Endothelial cell of hepatic sinusoid (primary cell): ENCODE measurements around the gene GNB1.

Experiments
- in situ Hi-C: cut with HindIII; loops from 2 replicates; pipeline ENCODE4 v1.10.0; 2017; ENCODE audit warnings: low sequenced_read_pairs

Gene GNB1

DNA sequence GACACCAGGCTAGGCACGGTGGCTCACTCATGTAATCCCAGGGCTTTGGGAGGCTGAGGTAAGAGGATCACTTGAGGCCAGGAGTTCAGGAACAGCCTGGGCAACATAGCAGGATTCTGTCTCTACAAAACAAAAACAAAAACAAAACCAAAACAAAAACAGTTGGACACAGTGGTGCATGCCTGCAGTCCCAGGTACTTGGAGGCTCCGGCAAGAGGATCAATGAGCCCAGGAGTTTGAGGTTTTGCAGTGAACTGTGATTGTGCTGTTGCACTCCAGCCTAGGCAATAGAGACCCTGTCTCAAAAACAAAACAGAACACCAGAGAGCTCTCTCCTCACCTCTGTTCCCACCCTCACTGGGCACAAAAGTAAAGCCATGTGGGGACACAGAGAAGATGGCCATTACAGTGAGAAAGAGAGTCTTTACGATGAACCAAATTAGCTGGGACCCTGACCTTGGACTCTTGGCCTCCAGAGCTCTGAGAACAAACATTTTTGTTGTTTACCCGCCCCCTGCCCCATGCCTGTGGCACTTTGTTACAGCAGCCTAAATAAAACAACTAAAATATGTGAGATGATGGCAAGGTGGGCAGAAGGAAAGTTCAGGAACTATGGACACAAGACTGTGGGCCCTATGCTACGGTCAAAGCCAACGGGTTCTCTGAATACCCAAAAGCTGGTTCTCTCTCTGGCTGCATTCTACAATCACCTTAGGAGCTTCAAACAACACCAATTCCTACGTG is 122.5 kb downstream of the GNB1 start:
- in situ Hi-C loops, result no loop called here

DNA sequence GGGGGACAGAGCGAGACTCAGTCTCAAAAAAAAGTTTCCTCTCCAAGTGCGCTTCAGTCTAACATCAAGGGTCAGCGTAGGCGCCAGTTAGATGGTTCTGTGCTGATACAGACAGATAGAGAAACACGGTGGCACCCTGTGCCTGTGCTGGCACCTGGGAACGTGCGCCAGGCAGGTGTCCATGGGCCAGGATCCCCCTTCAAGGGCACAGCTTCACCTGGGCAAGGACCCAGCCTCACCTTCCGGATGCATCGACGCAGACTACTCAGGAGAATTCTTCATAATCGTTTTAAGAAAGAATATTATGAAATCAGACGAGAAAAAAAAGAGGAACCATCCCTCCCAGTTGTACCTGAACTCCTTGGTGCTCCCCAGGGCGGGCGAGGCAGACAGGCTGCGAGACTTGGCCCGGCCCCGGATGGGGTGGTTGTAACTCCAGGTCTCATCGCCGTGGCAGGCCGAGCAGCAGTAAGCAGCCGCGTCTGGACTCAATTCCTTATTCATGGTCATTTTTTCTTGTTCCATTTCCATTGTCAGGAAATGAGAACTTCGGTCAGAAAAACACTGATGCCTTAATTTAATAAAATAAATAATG is 125.9 kb downstream of the GNB1 start:
- in situ Hi-C loops, result no loop called here

DNA sequence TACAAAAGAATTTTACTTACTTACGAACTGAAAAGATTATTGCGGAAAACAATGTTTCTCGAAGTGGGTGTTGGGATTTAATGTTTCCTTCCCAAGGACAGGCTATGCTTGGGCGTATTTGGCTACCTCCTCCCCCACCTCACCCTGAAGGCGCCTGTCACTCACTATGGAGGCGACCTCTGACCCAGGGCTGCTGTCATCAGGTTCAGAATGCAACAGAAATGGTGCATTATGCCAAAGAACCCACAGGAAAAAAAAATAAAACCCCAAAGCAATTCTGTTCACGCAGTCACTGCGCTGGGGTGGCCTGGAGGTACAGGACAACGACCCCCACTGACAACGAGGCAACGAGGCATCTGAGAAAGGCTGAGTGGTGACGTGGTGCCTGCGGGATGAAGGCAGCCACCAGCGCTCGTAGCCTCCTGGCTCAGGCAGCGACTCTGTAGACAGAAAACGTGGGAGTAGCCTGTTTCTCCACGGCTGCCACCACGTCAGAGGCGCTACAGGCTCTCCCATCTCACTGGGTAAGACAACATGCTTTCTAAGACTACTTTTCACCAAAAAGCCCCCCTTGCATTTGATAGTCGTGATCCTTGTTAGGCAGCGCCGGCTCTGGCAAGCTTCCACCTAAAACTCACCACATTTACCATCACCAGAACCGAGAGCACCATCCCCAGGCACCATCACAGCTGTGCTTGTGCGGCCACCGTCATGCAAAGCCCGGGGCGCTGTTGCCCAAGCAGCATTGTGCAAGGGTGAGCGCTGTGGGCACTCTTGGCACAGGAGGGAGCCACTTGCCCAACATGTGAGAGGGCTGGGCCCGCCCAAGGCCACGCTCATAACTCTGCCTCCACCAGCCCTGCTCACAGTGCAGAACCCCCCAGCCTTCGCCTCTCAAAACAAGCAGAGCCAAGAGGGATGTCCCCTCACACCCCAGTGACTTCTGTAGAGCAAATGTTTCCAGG is 126.9 kb downstream of the GNB1 start:
- in situ Hi-C loops, result no loop called here

DNA sequence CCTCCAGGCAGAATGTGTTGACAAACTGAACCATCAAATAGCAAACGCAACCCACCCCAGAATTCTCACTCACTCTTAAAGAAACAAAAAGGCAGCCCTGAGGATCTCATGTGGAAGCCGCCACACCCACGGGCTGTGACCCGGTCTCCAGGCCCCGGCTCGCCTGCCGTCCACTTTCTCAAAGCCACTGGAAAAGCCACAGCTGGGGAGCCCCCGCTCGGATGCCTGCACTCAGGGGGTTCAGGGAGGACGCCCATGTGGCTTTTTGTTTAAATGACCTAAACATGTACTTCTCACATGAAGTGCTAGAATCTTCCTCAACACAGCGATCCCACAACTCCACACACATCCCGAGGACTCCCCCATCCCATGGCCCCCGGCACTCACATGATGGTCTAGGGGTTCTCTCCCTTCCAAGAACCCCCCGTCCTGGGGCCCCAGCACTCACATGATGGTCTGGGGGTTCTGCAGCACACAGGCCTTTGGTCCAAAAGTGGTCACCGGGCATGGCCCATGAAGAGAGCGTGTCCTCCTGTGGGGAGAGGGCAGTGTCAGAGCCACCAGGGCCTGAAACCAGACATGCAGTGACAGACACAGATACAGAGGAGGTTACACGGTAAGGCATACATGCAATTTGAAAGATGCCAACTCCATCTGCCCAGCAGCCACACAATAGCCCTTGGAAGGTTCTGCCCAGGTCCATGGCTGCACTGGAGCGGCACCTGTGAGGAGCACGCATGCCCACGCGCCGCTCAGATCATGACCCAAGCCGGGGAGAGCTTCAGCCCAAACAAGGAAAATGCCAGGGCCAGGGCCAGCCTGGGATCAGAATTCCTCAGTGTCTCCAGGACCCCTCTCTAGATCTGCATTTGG is 129.1 kb downstream of the GNB1 start:
- in situ Hi-C loops, result no loop called here

DNA sequence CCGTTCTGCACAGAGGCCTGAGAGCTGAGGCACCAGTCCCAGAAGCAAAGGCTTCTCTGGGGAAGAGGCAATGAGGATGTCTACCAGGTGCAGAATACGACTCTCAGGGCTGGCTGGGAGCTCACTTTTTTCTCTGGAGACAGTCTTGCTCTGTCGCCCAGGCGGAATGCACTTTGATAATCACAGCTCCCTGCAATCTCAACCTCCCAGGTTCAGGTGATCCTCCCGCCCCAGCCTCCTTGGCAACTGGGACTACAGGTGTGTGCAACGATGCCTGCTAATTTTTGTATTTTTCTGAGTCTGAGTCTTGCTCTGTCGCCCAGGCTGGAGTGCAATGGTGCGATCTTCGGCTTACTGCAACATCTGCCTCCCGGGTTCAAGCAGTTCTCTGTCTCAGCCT is 130.2 kb downstream of the GNB1 start:
- in situ Hi-C loops, result no loop called here

DNA sequence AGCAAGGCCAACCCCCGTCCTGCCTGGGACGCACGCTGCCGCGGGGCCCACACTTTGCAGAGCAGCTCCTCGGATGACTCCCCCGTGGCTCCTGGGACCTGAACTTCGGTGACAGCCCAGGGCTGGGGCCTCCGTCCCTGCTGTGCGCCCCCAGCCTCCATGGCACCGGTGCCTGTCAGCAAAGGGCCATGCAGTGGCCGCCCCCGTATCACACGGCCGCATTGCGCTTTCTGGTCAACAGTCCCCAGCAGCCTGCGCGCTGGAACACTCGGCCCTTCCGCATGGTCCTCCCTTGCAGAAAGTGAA is 130.6 kb downstream of the GNB1 start:
- in situ Hi-C loops, result no loop called here

DNA sequence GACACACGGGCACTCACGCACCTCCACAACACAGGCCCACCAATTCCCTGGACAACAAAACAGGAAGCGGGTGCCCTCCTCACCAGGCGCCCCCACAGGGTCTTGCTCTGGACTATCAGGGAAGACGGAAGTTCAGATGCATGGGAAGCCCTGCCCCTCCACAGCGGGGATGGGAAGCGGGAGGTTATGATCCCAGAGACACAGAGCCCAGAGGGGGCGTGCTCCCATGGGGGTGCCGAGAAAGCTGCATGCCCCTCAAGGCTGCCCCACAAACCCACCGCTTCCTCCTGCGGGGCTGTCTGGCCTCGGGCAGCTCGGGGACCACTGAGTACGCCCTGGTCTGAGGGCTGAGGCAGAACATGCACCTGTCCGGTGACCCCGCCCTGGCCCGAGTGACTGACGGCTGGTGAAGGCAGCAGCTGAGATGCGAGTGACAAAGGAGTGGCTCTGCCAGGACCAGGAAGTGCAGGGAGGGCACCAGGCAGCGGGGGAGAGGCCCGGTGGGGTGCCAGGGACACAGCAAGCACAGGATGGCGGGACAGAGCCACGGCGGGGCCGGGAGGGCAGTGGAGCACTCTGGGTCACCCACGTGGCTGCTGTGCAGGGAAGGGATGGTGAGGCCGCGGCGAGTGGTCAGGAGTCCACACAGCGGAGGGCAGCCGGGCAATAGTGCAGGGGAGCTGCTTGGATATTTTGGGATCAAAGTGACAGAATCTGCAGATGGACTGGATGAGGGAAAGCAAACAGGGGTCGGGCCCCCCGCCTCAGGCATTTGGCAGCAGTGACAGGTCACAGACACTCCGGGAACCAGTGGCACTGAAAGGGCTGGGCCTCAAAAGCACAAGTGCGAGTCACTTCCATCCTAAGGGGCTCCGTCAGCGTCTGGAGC is 131.2 kb downstream of the GNB1 start:
- in situ Hi-C loops, result loop anchor here (5.0 kb wide), 2 partner anchors 63 to 128 kb away; no protein-coding TSS in a partner anchor

DNA sequence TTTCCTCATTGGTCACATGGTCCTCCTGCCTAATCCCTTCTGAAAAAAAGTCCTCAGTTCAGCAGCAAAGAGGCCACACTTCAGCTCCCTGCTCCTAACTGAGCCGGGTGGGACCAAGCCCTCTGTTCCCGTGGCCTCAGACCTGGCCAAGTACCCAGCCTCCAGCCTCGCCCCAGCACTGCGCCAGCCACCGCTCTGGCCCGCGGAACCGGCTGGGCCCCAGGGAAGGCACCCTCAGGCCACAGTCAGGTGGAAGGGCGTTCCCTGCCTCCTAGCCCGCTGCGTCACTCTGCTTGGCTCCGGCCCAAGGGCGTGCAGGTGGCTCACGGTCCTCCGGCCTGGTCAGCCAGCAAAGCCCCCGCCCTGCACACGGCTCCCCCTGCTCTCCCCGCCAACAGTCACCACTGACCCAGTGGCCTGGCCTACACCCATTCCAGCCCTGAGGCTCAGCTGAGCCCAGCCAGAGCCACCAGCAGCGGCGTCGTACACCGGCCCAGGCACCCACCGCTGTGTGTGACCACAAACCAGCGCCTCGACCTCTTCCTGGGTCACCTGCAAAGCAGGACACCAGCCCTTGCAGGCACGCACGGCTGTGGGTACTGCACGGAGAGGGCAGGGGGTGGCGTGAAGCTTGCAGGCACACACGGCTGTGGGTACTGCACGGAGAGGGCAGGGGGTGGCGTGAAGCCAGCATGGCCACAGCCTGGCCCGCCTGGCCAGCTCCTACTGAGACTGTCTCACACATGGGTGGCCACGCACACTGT is 132.0 kb downstream of the GNB1 start:
- in situ Hi-C loops, result loop anchor here (5.0 kb wide), 2 partner anchors 63 to 128 kb away; no protein-coding TSS in a partner anchor

DNA sequence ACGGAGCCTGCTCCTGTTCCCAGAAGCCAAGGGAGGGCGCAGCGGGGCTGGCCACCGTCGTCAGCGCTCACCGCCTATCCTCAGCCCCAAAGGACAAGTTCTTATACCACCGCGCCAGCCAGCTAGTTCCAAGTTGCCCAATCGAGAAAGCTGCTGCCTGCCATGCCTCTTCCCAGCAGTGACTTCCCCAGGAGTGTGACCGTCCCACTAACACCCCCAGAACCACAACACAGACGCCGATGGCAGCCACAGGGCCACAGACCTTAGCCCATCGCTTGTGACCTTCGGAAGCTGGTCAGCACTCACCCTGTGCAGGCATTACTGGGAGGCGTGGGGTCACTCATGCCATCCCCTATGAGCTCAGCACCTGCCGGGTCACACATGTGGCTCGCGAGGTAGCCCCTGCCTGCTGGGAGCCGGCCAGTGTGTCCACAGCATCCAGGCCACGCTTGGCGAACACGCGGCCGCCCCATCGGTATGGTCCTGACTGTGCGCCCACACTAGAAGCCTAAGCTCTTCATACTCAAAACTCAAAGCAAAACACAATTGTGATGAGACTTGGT is 132.7 kb downstream of the GNB1 start:
- in situ Hi-C loops, result loop anchor here (5.0 kb wide), 2 partner anchors 64 to 129 kb away; no protein-coding TSS in a partner anchor

DNA sequence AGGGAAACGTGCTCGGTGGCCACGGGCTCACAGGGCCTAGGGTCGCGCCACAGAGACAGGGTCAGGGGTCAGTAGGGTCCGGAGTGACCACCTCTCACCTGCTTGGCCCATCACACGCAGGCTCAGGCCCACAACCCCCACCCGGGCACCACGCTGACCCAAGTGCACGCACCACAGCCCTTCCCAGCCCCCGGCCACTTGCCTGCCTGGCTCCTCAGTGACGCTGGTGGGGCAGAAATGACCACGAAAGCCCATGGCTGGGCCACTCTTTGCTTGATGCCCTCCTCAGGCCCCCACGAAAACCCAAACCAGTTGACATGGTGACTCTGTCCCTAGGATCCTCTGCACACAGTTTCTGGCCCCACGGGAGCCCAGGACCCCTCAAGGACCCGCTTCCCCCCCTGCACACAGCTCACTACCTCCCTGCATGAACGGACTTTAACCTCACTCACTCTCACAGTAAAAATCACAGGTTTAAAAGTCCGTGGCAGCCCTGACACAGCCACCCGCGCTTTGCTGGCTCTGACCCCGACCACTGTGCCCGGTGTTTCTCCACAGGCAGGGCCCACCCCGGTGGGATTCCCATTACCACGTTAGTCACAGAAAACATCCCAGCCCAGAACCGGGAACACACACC is 133.3 kb downstream of the GNB1 start:
- in situ Hi-C loops, result loop anchor here (5.0 kb wide), 2 partner anchors 65 to 130 kb away; no protein-coding TSS in a partner anchor

DNA sequence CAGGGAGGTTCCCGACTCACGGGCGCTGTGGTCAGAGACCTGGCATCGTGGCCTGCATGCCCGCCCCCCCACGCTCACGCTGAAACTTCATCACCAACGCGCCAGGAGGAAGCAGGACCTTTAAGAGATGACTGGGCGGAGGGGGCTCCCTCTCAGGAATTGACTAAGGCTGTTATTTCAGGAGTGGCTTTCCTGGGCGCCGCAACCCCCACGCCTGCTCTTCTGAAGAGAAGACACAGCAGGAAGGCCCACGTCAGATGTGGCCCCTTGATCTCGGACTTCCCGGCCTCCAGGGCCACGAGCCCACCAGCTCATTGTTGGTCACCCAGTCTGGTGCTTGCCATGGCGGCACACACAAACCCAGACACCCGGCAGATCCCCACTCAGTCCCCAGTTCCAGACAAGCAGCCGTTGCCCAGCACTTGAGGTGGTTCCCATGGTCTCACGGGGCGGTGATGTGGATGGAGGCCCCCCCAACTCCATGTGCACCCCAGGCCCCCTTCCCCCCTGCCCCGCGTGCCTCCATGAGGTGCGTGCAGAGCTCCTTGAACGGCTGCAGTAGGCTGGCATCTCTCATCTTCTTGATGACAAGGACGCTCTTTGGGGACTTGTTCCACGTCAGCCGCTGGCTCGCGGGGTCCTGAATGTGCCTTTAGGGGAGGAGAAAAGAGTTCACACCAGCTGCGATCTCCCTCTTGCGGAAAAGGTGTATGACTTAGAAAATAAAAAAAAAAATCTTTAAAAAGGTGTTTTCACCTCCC is 134.0 kb downstream of the GNB1 start:
- in situ Hi-C loops, result loop anchor here (5.0 kb wide), 2 partner anchors 65 to 130 kb away; no protein-coding TSS in a partner anchor

DNA sequence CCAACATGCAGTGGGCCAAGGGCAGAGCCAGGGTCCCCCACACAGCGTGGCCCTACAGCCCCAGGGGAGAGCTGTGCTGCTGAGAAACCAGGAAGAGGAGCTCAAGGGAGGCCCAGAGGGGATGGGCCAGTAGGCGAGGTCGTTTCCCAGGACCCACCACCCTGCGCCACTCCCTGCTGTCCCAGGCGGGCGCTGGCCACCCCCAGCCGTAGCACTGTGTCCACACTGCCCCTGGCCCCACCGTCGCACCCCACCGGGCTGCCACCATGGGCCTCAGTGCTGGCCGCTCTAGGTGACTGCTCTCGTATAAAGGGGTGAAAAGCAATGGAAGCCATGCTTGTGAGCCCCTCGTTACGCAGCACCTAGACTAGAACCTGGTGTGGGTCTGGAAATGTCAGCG is 135.0 kb downstream of the GNB1 start:
- in situ Hi-C loops, result loop anchor here (5.0 kb wide), 2 partner anchors 66 to 131 kb away; no protein-coding TSS in a partner anchor

DNA sequence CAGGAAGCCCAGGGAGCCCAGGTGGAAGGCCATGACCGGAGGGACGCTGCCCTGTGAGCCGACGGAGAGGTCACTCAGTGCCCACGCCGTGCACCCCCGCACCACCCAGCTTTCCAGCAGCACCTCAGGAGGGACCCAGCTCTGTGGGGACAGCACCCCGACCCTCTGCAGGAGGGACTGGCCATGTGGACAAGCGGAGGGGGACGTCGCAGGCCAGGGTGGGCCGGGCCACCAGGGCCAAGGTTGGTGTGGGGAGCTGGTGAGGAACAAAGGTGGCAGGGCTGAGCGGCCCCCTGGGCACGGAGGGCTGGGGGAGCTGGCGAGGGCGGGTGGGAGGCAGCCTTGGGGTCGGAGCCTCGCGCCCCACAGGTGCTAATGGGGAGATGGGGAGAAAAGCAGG is 135.5 kb downstream of the GNB1 start:
- in situ Hi-C loops, result loop anchor here (5.0 kb wide), 2 partner anchors 67 to 132 kb away; no protein-coding TSS in a partner anchor

DNA sequence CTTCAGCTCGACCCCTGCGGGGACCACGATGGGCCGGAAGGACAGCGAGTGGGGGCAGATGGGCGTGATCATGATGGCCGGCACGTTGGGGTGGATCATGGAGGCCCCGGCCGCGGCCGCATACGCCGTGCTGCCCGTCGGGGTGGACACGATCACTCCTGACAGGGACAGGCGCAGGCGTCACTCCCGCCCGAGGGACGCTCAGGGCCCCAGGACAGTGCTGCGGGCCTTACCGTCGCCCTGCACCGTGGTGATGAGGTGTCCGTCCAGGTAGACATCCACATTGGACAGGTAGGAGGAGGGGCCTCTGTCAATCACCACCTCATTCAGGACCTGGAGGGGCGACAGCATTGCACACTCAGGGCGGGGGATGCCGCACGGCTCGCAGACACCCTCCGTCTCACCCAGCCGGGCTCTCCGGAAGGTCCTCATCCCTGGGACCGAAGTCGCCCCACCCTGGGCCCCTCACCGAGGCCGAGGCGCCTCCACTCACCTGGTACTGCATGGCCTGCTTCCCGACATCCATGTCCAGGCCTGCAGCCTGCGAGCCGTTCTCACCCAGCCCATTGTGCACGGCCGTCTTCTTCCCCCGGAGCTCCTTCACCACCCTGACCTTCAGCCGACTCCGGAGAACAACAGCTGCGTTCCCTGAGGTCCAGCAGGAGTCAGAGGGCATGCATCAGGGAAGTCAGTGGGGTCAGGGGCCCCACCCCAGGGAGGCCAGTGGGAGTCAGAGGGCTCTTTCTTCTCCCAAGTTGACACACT is 136.7 kb downstream of the GNB1 start:
- in situ Hi-C loops, result no loop called here

DNA sequence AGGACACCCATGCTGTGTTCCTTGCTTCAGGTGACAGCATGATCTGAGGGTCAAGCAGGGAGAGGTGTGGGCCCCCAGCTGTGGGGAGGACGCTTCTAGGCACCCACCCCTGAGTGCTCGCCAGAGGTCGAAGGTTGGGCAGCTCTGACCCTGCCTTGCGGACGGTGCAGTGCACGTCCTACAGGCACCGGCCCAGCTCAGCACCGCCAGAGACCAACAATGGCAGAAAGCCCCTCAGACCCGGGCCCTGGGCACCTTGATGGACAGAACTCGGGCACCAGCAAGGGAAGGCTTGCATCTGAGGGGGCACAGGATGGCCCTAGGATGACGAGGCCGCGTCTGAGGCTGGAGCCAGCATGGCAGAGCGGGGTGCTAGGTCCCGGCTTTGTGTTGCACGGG is 137.3 kb downstream of the GNB1 start:
- in situ Hi-C loops, result no loop called here
